ENCODE measurements around the gene UXT.

UXT gene

DNA sequence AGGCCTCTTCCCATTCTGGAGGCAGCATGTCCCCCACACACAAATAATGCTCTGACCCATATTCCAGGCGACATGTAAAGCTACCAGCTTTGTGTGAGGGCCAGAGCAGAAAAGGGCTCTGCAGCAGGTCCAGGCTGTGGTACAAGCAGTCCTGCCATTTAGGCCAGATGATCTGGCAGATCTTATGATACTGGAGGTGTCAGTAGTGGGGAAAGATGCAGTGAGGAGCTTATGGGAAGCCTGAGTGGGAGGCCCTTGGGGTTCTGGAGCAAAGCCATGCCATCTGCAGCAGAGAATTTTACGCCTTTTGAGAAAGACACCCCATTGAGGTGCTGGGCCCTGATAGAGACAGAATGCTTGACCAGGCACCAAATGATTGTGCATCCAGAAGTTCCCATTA lies 47.1 kb downstream of the UXT start:
- no peak for ATAC-seq
- TF ChIP-seq BACH2 (CRISPR knock-in tag; IDR thresholded peaks at IDR 0.05; ENCODE audit: borderline replicate concordance) (no peak), ZNF70 (CRISPR knock-in tag; IDR thresholded peaks at IDR 0.05) (no peak), ESRRG (CRISPR knock-in tag; IDR thresholded peaks at IDR 0.05) (no peak), TSHZ2 (CRISPR knock-in tag; IDR thresholded peaks at IDR 0.05) (no peak), ZC3H10 (CRISPR knock-in tag; IDR thresholded peaks at IDR 0.05) (no peak)

DNA sequence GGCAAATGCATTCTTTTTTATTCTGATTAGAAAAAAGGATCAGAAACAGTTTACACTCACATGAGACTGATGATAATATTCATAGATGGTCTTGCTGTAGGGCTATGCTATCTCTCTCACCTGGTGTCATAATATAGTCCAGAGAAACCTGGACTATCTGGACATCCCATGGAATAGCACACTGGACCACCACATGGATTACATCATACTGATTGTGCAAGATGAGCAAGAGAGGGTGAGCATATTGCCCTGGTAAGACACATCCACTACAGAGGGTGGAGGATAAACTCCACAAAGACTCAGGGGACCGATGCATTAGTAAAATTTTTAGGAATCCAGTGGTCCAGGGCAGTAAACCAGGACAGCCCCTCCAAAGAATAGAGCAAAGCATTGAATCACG lies 47.5 kb downstream of the UXT start:
- TF ChIP-seq GLIS3 (CRISPR knock-in tag; IDR thresholded peaks at IDR 0.05) (no peak), TSHZ2 (CRISPR knock-in tag; IDR thresholded peaks at IDR 0.05) (no peak), ZC3H10 (CRISPR knock-in tag; IDR thresholded peaks at IDR 0.05) (no peak), RARB (CRISPR knock-in tag; IDR thresholded peaks at IDR 0.05) (no peak), BACH2 (CRISPR knock-in tag; IDR thresholded peaks at IDR 0.05; ENCODE audit: borderline replicate concordance) (no peak), ZFP30 (CRISPR knock-in tag; IDR thresholded peaks at IDR 0.05) (no peak), ZNF70 (CRISPR knock-in tag; IDR thresholded peaks at IDR 0.05) (no peak), ZNF8 (CRISPR knock-in tag; IDR thresholded peaks at IDR 0.05) (no peak), ZNF565 (CRISPR knock-in tag; conservative IDR thresholded peaks at IDR 0.05; ENCODE audit: low read depth) (no peak), SNAI2 (CRISPR knock-in tag; IDR thresholded peaks at IDR 0.05) (no peak), TOX (CRISPR knock-in tag; IDR thresholded peaks at IDR 0.05; ENCODE audit: borderline replicate concordance) (no peak), CSDC2 (CRISPR knock-in tag; IDR thresholded peaks at IDR 0.05) (no peak), PPARA (CRISPR knock-in tag; IDR thresholded peaks at IDR 0.05; ENCODE audit: borderline replicate concordance) (no peak), OSR1 (CRISPR knock-in tag; IDR thresholded peaks at IDR 0.05) (no peak)
- TF ChIP-seq, protein P1, sequence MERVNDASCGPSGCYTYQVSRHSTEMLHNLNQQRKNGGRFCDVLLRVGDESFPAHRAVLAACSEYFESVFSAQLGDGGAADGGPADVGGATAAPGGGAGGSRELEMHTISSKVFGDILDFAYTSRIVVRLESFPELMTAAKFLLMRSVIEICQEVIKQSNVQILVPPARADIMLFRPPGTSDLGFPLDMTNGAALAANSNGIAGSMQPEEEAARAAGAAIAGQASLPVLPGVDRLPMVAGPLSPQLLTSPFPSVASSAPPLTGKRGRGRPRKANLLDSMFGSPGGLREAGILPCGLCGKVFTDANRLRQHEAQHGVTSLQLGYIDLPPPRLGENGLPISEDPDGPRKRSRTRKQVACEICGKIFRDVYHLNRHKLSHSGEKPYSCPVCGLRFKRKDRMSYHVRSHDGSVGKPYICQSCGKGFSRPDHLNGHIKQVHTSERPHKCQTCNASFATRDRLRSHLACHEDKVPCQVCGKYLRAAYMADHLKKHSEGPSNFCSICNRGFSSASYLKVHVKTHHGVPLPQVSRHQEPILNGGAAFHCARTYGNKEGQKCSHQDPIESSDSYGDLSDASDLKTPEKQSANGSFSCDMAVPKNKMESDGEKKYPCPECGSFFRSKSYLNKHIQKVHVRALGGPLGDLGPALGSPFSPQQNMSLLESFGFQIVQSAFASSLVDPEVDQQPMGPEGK (CRISPR knock-in tag; IDR thresholded peaks at IDR 0.05; ENCODE audit: borderline replicate concordance), result no peak
- TF ChIP-seq, protein P2, sequence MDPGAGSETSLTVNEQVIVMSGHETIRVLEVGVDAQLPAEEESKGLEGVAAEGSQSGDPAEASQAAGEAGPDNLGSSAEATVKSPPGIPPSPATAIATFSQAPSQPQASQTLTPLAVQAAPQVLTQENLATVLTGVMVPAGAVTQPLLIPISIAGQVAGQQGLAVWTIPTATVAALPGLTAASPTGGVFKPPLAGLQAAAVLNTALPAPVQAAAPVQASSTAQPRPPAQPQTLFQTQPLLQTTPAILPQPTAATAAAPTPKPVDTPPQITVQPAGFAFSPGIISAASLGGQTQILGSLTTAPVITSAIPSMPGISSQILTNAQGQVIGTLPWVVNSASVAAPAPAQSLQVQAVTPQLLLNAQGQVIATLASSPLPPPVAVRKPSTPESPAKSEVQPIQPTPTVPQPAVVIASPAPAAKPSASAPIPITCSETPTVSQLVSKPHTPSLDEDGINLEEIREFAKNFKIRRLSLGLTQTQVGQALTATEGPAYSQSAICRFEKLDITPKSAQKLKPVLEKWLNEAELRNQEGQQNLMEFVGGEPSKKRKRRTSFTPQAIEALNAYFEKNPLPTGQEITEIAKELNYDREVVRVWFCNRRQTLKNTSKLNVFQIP (CRISPR knock-in tag; IDR thresholded peaks at IDR 0.05; ENCODE audit: borderline replicate concordance, low read depth), result no peak
- TF ChIP-seq, protein P3, sequence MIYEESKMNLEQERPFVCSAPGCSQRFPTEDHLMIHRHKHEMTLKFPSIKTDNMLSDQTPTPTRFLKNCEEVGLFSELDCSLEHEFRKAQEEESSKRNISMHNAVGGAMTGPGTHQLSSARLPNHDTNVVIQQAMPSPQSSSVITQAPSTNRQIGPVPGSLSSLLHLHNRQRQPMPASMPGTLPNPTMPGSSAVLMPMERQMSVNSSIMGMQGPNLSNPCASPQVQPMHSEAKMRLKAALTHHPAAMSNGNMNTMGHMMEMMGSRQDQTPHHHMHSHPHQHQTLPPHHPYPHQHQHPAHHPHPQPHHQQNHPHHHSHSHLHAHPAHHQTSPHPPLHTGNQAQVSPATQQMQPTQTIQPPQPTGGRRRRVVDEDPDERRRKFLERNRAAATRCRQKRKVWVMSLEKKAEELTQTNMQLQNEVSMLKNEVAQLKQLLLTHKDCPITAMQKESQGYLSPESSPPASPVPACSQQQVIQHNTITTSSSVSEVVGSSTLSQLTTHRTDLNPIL (CRISPR knock-in tag; IDR thresholded peaks at IDR 0.05; ENCODE audit: low read depth), result no peak
- ATAC-seq, result no peak

- TF ChIP-seq, protein P2 (CRISPR knock-in tag; IDR thresholded peaks at IDR 0.05; ENCODE audit: borderline replicate concordance, low read depth), result no peak
- no peak for TF ChIP-seq ARNTL (CRISPR knock-in tag; IDR thresholded peaks at IDR 0.05; ENCODE audit: borderline replicate concordance, low read depth)
- TF ChIP-seq ZC3H10 (CRISPR knock-in tag; IDR thresholded peaks at IDR 0.05), result no peak
- TF ChIP-seq ZFP3 (CRISPR knock-in tag; IDR thresholded peaks at IDR 0.05), result no peak
- TF ChIP-seq TSHZ2 (CRISPR knock-in tag; IDR thresholded peaks at IDR 0.05), result no peak
These were observed 48.5 kb downstream of the UXT start for GRCh38 chrX:47610511-47610910.

More at GRCh38 chrX:47610511-47610910, 48.5 kb downstream of the UXT start:
- ATAC-seq, result no peak
